BE2C (cell line): ENCODE results near the gene RBL1.

ENCODE experiments used
- DNase-seq: peaks from one replicate; pipeline ENCODE4 v3.0.0-alpha.2; 2020
- H3K27me3 ChIP-seq: fragments of 250-450 bp; sonication (Bioruptor Pico); 2 replicates; pipeline ENCODE4 v1.5.1; 2020; ENCODE audit warnings: mild to moderate bottlenecking
- H3K36me3 ChIP-seq: fragments of 250-450 bp; sonication (Bioruptor Pico); 2 replicates; pipeline ENCODE4 v1.5.1; 2020; ENCODE audit warnings: mild to moderate bottlenecking
- H3K4me1 ChIP-seq: fragments of 250-450 bp; sonication (Bioruptor Pico); 2 replicates; pipeline ENCODE4 v1.5.1; 2020
- H3K4me3 ChIP-seq: 2 replicates; pipeline ENCODE4 v1.5.1; 2011; ENCODE audit warnings: low read depth, low read length
- H3K9me3 ChIP-seq: fragments of 250-450 bp; sonication (Bioruptor Pico); 2 replicates; pipeline ENCODE4 v1.5.1; 2020
- TF ChIP-seq, protein P1 (sequence below): IDR thresholded peaks from 2 replicates; pipeline ENCODE4 v1.5.1; 2012; ENCODE audit warnings: mild to moderate bottlenecking, low read depth, low read length

RBL1 gene

DNA sequence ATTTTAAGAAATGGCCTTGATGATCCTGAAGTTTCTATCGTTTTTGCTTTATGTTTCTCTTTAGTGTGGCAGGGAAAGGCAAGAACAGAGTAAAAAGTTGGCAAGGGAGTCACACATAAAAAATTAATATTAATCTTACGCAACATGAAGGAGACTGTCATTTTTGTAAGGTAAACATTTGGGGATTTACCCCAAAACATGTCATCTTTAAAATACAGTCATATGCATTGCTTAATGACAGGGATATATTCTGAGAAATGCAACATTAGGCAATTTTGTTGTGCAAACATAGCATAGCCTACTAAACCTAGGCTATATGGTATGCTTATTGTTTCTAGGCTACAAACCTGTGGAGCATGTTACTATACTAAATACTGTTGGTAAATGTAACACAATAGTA is 5.4 kb downstream of the RBL1 start:
- Histone ChIP-seq H3K4me1 (no peaks in the 10 kb centered on the region), H3K27me3 (no peaks in the 10 kb centered on the region), H3K4me3 (no peak overlapping the region), H3K36me3 (peaks cover 30% of the 10 kb centered on the region), H3K9me3 (no peaks in the 10 kb centered on the region)
- DNase-seq, result no peak
- TF ChIP-seq, protein P1, sequence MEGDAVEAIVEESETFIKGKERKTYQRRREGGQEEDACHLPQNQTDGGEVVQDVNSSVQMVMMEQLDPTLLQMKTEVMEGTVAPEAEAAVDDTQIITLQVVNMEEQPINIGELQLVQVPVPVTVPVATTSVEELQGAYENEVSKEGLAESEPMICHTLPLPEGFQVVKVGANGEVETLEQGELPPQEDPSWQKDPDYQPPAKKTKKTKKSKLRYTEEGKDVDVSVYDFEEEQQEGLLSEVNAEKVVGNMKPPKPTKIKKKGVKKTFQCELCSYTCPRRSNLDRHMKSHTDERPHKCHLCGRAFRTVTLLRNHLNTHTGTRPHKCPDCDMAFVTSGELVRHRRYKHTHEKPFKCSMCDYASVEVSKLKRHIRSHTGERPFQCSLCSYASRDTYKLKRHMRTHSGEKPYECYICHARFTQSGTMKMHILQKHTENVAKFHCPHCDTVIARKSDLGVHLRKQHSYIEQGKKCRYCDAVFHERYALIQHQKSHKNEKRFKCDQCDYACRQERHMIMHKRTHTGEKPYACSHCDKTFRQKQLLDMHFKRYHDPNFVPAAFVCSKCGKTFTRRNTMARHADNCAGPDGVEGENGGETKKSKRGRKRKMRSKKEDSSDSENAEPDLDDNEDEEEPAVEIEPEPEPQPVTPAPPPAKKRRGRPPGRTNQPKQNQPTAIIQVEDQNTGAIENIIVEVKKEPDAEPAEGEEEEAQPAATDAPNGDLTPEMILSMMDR, result no peak

DNA sequence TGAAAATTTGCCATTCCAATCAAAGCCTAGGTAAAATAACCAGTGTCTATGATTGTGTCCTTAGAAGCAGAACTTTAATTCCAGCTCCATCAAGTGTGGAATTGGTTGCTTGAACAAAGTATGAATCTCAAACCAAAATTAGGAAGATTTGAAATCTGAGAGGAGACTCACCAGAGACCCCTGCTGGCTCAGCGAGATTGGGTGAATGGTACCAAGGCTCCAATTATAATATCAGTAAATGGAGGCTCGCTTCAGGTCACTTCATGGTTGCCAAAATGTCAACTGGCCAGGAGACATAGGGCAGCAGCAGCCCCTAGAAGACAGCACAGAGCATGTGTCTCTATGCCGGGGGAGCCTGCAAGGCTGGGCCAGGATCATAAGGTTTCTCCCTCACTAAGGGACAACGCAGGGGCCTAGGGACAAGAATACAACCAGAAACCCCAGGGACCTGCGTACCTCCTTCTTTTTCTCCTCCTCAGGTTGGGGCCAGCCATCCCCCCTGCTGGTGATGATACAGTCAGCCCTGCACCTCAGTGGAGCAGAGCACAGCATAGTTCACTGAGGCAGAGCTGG is 14.0 kb downstream of the RBL1 start:
- DNase-seq, result no peak
- no peaks in the 10 kb centered on the region for H3K4me1 ChIP-seq
- peaks cover 46% of the 10 kb centered on the region for H3K36me3 ChIP-seq
- H3K9me3 ChIP-seq, result no peaks in the 10 kb centered on the region
- no peaks in the 10 kb centered on the region for H3K27me3 ChIP-seq
- no peak overlapping the region for H3K4me3 ChIP-seq
- TF ChIP-seq, protein P1, result peak; percentile 61

DNA sequence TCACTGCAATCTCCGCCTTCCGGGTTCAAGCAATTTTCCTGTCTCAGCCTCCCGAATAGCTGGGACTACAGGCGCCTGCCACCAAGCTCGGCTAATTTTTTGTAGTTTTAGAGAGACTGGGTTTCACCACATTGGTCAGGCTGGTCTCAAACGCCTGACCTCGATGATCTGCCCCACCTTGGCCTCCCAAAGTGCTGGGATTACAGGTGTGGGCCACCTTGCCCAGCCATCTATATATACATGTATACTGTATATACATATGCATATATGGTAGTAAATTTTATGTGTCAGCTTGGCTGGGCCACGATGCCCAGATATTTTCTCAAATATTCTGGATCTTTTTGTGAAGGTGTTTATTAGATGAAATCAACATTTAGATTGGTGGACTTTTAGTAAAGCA is 18.8 kb downstream of the RBL1 start:
- no peak for DNase-seq
- Histone ChIP-seq H3K4me1 (no peaks in the 10 kb centered on the region), H3K27me3 (no peaks in the 10 kb centered on the region), H3K4me3 (no peak overlapping the region), H3K36me3 (peaks cover 25% of the 10 kb centered on the region), H3K9me3 (no peaks in the 10 kb centered on the region)
- TF ChIP-seq, protein P1, result no peak

DNA sequence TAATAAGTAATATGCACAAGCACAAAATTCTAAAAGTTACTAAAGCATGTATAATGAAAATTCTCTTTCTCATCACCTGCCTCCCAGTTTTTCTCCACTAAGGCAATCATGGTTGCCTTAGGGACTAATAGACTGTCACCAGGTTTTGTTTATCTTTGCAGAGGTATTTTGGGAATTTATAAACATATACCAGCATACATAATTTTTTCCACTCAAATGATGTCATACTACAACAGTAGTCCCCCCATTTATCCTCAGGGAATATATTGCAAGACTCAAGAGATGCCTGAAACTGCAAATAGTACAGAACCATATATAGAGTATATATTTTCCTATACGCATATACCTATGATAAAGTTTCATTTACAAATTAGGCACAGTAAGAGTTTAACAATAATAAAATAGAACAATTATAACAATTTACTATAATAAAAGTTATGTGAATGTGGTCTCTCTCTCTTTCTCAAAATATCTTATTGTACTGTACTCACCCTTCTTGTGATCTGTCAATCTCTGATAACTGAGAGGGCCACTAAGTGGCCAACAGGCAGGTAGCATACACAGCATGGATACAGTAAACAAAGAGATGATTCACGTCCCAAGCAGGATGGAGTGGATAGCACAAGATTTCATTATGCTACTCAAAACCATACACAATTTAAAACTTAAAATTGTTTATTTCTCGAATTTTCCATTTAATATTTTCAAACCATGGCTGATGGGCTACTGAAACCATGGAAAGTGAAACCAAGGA is 19.7 kb downstream of the RBL1 start:
- TF ChIP-seq, protein P1, result no peak
- Histone ChIP-seq H3K36me3 (peaks cover 16% of the 10 kb centered on the region), H3K27me3 (no peaks in the 10 kb centered on the region), H3K9me3 (no peaks in the 10 kb centered on the region), H3K4me3 (no peak overlapping the region), H3K4me1 (no peaks in the 10 kb centered on the region)
- no peak for DNase-seq

DNA sequence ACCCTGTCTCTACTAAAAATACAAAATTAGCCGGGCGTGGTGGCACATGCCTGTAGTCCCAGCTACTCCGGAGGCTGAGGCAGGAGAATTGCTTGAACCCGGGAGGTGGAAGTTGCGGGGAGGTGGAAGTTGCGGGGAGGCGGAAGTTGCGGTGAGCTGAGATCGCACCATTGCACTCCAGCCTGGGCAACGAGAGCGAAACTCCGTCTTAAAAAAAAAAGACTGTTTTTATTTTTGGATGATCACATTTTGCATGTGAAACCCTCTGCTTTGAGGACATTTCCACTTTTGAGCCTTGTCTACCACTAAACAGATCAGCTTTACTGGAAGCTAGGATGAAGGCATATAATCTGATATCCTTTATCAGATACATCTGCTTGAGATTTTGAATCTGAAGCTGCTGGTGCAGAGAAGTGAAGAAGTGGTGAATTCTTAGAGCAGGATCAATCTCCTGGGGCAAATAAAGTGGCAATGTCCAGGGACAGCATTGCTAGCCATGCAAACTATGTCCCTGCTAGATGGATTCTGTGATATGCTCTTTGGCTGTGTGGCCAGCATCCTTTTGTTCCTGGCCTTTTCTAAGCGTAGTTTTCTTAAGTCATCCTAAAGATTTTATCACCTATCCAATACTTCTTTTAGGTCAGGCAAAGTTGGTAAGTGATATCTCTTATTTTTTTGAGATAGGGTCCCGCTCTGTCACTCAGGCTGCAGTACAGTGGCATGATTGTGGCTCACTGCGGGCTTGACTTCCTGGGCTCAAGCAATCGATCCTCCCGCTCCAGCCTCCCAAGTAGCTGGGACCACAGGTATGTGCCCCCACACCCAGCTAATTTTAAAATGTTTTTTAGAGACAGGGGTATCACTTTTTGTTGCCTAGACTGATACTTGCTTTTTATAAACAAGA is 23.3 kb downstream of the RBL1 start:
- DNase-seq, result no peak
- TF ChIP-seq, protein P1, result no peak
- H3K4me3 ChIP-seq, result no peak overlapping the region

More for the DNA sequence above, 23.3 kb downstream of the RBL1 start:
- H3K9me3 ChIP-seq, result no peaks in the 10 kb centered on the region
- no peaks in the 10 kb centered on the region for H3K4me1 ChIP-seq
- H3K27me3 ChIP-seq, result no peaks in the 10 kb centered on the region
- H3K36me3 ChIP-seq, result peaks cover 11% of the 10 kb centered on the region
